GM19395 (cell line): ENCODE results near the gene CTSD.

ENCODE experiments used
- ATAC-seq: cut with Tn5 transposase; IDR thresholded peaks from one replicate; pipeline ENCODE4 v1.9.1; 2021; ENCODE audit warnings: mild to moderate bottlenecking, moderate library complexity; ENCODE audit not compliant: unreplicated experiment

CTSD gene

GRCh38 chr11:1782831-1783724, 19.4 kb upstream of the CTSD start:
- no peak for ATAC-seq

DNA sequence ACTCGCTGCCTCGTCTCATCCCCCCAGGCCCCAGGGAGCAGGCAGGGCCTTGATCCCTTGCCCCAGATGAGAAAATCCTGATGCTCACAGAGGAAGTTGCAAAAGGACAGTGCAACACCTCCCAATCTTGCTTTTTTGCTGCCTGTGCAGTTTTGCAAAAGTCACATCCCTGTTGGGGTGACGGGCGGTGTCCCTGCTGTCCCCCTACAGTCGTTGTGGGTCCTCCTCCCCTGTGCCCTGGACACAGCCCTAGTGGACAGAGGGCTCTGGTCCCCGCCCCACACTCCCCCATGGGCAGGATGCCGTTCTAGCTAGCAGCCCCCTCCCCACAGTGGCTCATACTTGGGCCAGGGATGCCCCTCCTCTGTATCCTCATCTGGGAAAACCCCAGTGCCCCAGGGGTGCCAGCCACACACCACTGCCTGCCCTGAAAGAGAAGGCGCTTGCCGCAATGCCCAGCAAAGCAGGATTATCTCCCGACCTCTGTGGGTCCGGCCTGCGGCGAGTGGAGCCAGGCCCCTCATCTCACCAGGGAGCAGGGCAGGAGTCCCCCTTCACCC, 18.4 kb upstream of the CTSD start:
- ATAC-seq: no peak

DNA sequence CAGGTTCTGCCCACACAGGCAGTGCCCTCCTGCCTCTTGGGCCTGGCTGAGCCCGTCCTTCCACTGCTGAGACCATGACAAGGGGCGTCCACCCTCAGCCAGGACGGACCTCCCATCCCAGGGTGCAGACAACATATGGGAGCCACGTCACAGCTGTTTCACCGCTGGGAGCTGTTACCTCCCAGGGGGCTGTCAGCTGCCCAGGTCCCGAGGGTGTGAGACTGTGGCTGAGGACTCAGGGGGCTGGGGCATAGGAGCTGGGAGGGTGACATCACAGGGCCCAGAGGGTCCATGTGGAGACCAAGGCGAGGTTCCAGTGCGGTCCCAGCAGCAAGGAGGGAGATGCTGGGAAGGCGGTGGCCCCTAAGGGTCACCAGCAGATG, 17.9 kb upstream of the CTSD start:
- no peak for ATAC-seq

DNA sequence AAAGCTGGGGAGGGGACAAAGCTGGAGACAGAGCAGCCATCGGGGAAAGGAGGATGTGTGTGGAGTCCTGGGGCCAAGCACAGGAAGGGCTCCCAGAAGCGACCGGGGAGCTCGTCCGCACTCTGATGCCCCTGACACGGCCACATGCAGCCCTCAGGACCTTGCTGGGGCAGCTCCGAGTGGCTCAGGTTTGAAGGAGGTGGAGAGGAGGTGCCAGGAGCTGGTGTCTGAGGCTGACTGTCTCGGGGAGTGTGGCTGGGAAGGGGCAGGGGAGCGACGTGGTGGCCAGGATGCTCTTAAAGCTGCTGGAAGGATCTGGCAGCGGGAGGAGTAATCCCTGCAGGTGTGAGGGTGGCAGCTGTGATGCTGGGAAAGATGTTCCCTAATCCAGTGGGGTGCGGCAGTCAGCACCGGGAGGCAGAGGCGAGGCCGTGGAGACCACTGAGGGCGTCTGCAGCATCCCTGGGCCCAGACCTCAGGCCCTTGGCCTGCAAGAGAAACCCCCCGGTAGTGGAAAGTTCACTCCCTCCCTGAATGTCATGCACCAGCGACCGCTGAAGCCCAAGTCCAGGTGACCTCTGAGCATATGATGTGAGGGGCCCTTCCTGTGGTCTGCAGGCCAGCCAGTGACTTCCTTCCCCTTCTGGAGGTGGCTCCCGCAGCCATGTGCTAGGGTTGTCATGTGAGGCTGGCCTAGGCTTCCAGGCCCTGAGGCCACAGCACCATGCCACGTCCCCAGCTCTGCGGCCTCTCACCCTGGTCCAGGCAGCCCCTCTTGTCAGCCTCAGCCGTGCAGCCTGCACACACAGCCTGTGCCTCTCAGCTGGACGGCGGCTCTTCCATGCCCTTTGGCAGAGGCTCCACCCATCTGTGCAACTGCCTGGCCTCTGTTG, 17.2 kb upstream of the CTSD start:
- no peak for ATAC-seq

DNA sequence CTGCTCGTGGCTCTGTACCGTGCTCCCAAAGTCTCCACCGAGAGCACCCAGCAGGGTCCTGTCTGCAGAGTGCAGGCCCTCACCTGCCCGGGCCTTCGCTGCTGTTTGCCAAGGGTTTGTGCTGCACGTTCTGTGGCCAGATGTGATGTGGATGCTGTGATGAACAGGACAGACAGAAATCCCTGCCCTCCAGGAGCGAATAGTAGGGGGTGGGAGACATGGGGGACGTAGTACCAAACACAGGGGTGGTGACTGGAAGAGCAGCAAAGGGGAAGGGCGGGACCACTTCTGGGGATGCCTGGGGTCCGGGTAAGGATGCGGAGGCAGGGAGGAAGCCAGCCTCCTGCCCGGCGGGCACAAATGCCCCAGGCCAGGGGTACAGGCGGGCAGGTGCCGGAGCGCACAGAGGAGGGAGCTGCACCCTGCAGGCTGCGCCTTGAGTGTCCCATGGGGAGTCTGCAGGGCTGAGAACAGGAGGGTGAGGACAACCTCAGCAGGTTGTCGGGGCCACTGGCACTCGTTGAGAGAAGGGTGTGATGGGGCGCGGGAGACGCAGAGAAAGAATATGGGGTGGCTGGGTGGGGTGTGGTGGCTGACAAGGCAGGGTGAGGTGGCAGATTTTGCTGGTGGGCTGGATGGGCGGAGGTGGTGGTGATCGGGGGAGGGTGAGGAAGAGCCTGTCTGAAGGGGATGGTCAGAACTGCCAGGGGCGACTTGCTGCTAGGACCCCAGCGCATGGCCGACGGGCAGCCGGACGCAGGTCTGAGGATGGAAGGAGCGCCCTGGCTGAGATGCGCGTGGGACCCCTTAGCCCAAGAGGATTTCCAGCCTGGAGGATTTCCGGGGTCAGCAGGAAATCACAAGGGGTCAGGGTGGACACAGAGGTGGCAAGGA, 16.3 kb upstream of the CTSD start:
- no peak for ATAC-seq

GRCh38 chr11:1779034-1779805, 15.5 kb upstream of the CTSD start:
- no peak for ATAC-seq

GRCh38 chr11:1778141-1778911, 14.6 kb upstream of the CTSD start:
- no peak for ATAC-seq

DNA sequence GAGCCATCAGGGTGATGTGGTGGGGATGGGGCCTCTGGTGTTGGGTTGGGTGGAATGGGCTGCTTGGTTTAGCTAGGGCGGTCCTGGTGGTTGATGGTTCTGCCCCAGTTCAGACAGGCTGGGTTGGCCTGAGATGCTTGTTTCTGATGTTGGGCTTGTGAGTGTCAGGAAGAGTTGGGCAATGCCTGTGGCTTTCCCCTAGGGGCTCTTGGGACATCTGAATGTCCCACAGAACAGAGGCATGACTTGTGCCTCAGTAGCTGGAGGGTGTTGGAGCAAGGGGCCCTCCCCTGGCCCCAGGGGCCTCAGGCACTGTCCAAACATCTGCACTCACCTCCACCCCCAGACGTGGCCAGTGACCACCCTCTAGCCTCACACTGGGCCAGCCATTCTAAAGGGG, 14.0 kb upstream of the CTSD start:
- ATAC-seq: no peak

- ATAC-seq: no peak
These were observed 13.4 kb upstream of the CTSD start for GRCh38 chr11:1776944-1777715.

GRCh38 chr11:1776331-1776851, 12.7 kb upstream of the CTSD start:
- no peak for ATAC-seq

DNA sequence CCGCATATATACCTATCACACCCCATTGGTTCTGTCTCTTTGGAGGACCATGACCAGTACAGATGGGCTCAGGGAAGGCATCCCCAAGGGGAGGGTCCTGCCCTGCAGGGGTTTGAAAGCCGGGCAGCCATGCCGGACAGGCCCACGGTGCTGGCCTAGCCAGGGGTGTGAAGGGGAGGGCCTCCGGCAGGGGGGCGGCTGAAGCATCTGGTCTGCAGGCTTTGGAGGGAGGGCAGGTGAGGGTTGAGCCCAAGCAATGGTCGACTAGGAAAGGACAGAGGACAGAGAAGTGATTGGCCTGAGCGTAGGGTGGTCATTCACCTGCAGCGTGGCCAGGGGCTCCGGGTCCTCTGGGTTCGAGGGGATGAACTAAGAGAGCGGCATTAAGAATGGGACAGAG, 11.2 kb upstream of the CTSD start:
- ATAC-seq: no peak

- no peak for ATAC-seq
These were observed 10.3 kb upstream of the CTSD start for GRCh38 chr11:1773994-1774550.

- ATAC-seq: no peak
These were observed 9.6 kb upstream of the CTSD start for GRCh38 chr11:1773131-1773993.

DNA sequence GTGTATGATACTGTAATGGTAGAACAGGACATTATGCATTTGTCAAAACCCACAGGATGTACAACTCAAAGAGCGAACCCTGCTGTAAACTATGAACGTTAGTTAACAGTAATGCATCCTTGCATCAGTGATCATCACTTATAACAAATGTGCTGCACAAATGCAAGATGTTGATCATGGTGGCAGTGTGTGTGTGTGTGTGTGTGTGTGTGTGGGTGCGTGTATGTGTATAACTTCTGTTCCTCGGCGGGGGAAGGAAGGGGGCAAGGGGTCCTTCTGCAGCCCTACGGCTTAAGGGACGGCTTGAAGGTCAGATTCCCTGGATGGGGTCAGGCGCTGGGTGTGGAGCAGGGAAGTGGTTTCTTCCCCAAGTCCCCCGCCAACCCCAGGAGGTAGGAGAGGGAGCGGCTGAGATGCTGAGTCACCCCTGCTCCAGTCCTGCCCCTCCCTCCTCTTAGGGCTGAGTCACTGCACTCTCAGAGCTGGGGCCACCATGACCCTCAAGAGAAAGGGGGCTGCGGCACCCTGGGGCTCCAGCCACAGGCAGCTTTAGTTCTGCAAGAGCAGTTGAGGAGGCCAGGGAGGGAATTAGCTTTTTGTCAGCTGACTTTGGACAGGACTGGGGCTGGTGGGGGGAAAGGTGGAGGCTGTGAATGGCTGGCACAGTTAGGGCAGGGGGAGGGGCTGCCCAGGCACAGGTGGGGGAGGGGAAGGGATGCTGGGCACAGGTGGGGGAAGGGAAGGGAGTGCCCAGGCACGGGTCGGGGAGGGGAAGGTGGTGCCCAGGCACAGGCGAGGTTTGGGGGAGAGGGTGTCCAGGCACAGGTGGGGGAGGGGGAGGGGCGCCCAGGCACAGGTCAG, 8.8 kb upstream of the CTSD start:
- no peak for ATAC-seq

- no peak for ATAC-seq
These were observed 8.0 kb upstream of the CTSD start for GRCh38 chr11:1771700-1772099.

DNA sequence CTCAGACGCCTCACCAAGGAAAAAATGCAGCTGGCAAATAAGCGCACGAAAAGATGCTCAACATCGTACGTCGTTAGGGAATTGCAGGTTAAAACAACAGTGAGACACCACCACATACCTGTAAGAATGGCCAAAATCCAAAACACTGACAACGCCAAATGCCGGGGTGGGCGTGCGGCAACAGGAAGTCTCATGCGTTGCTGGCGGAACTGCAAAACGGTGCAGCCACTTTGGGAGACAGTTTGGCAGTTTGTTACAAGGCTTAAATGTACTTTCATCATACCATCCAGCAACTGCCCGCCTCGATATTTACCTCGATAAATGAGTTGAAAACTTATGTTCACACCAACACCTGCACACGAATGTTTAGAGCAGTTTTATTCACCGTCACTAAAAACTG, 7.5 kb upstream of the CTSD start:
- ATAC-seq: no peak
